Measurements from ENCODE around the gene ZSWIM4.

The ZSWIM4 gene

GRCh38 chr19:13819238-13819637 is 24.0 kb downstream of the ZSWIM4 start:
- TF ChIP-seq SIN3A (IDR thresholded peaks at IDR 0.05; ENCODE audit: borderline replicate concordance, insufficient read depth, low read length) = no peak
- TF ChIP-seq POLR2AphosphoS5 (IDR thresholded peaks at IDR 0.05; ENCODE audit: low read depth, low read length) = no peak
- no peak for TF ChIP-seq FOXP2 (optimal IDR thresholded peaks at IDR 0.05; ENCODE audit: borderline replicate concordance, extremely low read depth, extremely low read length, insufficient read depth)
- no peak for TF ChIP-seq TAF1 (IDR thresholded peaks at IDR 0.05; ENCODE audit: borderline replicate concordance, insufficient read depth, low read length)
- TF ChIP-seq, protein P1, sequence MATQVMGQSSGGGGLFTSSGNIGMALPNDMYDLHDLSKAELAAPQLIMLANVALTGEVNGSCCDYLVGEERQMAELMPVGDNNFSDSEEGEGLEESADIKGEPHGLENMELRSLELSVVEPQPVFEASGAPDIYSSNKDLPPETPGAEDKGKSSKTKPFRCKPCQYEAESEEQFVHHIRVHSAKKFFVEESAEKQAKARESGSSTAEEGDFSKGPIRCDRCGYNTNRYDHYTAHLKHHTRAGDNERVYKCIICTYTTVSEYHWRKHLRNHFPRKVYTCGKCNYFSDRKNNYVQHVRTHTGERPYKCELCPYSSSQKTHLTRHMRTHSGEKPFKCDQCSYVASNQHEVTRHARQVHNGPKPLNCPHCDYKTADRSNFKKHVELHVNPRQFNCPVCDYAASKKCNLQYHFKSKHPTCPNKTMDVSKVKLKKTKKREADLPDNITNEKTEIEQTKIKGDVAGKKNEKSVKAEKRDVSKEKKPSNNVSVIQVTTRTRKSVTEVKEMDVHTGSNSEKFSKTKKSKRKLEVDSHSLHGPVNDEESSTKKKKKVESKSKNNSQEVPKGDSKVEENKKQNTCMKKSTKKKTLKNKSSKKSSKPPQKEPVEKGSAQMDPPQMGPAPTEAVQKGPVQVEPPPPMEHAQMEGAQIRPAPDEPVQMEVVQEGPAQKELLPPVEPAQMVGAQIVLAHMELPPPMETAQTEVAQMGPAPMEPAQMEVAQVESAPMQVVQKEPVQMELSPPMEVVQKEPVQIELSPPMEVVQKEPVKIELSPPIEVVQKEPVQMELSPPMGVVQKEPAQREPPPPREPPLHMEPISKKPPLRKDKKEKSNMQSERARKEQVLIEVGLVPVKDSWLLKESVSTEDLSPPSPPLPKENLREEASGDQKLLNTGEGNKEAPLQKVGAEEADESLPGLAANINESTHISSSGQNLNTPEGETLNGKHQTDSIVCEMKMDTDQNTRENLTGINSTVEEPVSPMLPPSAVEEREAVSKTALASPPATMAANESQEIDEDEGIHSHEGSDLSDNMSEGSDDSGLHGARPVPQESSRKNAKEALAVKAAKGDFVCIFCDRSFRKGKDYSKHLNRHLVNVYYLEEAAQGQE (IDR thresholded peaks at IDR 0.05; ENCODE audit: insufficient read depth in 1 of 2, low read depth in 2 of 2, low read length in 2 of 2) = no peak

DNA sequence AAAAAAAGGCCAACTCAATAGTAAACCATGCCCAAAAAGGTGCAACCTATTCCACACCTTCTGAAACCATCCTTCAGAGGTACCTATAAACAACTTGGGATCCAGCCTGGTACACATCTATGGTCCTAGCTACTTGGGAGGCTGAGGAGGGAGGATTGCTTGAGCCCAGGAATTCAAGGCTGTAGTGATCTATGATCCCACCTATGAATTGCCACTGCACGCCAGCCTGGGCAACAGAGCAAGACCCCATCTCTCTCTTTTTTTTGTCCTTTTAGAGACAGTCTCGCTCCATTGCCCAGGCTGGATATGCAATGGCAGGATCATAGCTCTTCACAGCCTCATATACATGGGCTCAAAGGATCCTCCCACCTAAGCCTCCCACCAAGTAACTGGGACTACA is 26.0 kb downstream of the ZSWIM4 start:
- TF ChIP-seq SIN3A (IDR thresholded peaks at IDR 0.05; ENCODE audit: borderline replicate concordance, insufficient read depth, low read length) = no peak
- TF ChIP-seq TAF1 (IDR thresholded peaks at IDR 0.05; ENCODE audit: borderline replicate concordance, insufficient read depth, low read length) = no peak
- no peak for TF ChIP-seq FOXP2 (optimal IDR thresholded peaks at IDR 0.05; ENCODE audit: borderline replicate concordance, extremely low read depth, extremely low read length, insufficient read depth)
- TF ChIP-seq, protein P1 (IDR thresholded peaks at IDR 0.05; ENCODE audit: insufficient read depth in 1 of 2, low read depth in 2 of 2, low read length in 2 of 2) = no peak

DNA sequence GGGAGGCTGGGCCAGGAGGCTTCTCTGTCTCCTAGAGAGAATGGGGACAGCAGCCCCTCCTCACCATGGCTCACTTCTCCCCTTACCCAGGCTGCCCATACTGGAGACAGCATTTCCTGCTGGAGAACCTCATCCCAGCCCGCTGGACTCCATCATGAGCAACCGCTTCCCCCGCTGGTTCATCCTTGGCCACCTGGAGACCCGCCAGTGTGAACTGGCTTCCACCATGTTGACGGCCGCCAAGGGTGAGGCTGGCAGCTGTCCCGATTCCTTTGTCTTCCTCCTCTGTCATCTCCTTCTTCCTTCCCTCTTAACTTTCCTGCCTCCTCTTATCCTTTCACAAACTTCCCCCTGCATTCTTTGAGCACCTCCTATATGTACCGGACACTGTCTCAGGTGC is 28.0 kb downstream of the ZSWIM4 start:
- TF ChIP-seq TAF1 (IDR thresholded peaks at IDR 0.05; ENCODE audit: borderline replicate concordance, insufficient read depth, low read length) (no peak), SIN3A (IDR thresholded peaks at IDR 0.05; ENCODE audit: borderline replicate concordance, insufficient read depth, low read length) (no peak)

DNA sequence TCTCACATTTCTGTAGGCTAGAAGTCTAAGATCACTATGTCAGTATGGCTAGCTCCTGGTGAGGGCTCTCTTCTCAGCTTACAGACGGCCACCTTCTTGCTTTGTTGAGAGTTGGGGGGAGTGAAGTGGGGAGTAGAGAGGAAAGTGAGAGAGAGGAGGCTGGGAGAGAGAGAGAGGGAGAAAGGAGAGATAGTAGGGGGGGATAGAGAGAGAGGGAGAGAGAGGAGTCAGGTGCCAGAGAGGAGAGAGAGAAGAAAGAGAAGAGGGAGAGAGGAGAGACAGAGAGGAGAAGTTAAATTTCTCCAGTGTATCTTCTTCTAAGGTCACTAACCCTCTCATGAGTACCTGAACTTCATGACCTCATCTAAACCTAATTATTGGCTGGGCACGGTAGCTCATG is 28.7 kb downstream of the ZSWIM4 start:
- TF ChIP-seq FOXP2 (optimal IDR thresholded peaks at IDR 0.05; ENCODE audit: borderline replicate concordance, extremely low read depth, extremely low read length, insufficient read depth) (no peak), POLR2AphosphoS5 (IDR thresholded peaks at IDR 0.05; ENCODE audit: low read depth, low read length) (no peak), TAF1 (IDR thresholded peaks at IDR 0.05; ENCODE audit: borderline replicate concordance, insufficient read depth, low read length) (no peak), SIN3A (IDR thresholded peaks at IDR 0.05; ENCODE audit: borderline replicate concordance, insufficient read depth, low read length) (no peak)
- TF ChIP-seq, protein P1 (IDR thresholded peaks at IDR 0.05; ENCODE audit: insufficient read depth in 1 of 2, low read depth in 2 of 2, low read length in 2 of 2) = no peak

GRCh38 chr19:13824703-13825102 is 29.5 kb downstream of the ZSWIM4 start:
- TF ChIP-seq POLR2AphosphoS5 (IDR thresholded peaks at IDR 0.05; ENCODE audit: low read depth, low read length) (no peak), FOXP2 (optimal IDR thresholded peaks at IDR 0.05; ENCODE audit: borderline replicate concordance, extremely low read depth, extremely low read length, insufficient read depth) (no peak), TAF1 (IDR thresholded peaks at IDR 0.05; ENCODE audit: borderline replicate concordance, insufficient read depth, low read length) (no peak), SIN3A (IDR thresholded peaks at IDR 0.05; ENCODE audit: borderline replicate concordance, insufficient read depth, low read length) (no peak)
- TF ChIP-seq, protein P1 (IDR thresholded peaks at IDR 0.05; ENCODE audit: insufficient read depth in 1 of 2, low read depth in 2 of 2, low read length in 2 of 2) = no peak
